Hindlimb muscle (tissue), 1 donor: ENCODE results near the gene ARFIP2. TPM values are rescaled to one million over a fixed set of nuclear protein-coding genes. Genes with fewer than 3 reads are reported as not detected.
"Not testable (repeated sequence)": the region's sequence is repeated elsewhere in the genome, so short reads cannot be mapped to it uniquely, and the experiment has no call there.

Experiments
- DNase-seq: peaks from one replicate; pipeline ENCODE4 v3.0.0-alpha.2; 2013
- polyA plus RNA-seq: library from polyadenylated mRNA; unstranded; fragments of 120-200 nt; gene quantifications from one replicate; pipeline ENCODE4 v1.2.1, GENCODE V29; 2013; ENCODE audit not compliant: insufficient read length

Gene ARFIP2
- polyA plus RNA-seq = 32.2 TPM

- peak; percentile 99 for DNase-seq
Observed at GRCh38 chr11:6481012-6481923, at the start of gene ARFIP2, which contains the start of gene TIMM10B. Gene ARFIP2, minus strand, starts transcription at chr11:6481331. Its CDS starts 910 bp downstream, at chr11:6480421. Gene TIMM10B, plus strand, starts transcription at chr11:6481501. Its CDS starts 16 bp downstream, at chr11:6481517.

DNA sequence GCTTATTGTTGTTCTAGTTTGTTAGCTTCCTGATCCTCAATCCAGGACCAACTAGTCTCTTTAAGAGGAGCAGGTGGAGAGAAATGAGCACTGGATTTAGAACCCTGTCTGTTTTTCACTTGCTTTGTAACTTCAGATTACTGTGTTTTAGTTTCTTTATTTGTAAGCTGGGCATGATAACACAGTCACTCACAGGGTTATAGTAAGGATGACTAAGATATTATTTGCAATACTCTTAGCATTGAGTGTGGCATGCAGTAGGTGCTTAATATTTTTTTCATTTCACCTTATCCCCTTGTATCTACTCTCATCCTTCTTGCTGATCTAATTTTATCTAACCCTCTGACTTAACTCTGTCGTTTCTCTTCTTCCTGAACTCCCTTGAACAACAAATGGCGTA is 49.7 kb upstream of the ARFIP2 start:
- DNase-seq = no peak

- no peak for DNase-seq
Observed at GRCh38 chr11:6529266-6529665, 48.1 kb upstream of the ARFIP2 start.

- DNase-seq = no peak
Observed at GRCh38 chr11:6526411-6527135, 45.4 kb upstream of the ARFIP2 start.

DNA sequence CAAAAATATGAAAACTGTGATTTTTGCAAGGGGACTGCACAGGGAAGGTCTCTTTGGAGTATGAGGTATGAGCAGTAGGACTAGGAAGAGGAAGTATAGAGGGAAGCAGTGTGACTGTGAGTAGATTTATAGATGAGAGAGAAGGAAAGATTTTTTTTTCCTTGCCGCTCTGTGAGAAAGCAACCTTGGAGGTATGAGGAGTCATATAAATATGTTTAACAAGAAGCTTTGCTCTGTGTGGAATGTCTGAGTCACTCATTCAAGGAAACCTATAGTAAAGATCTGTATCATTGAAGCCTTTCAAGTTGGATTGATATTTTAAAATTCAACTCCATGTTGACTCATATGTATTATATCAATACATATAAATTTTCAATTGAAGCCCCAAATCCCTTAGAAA is 42.1 kb upstream of the ARFIP2 start:
- DNase-seq = no peak

DNA sequence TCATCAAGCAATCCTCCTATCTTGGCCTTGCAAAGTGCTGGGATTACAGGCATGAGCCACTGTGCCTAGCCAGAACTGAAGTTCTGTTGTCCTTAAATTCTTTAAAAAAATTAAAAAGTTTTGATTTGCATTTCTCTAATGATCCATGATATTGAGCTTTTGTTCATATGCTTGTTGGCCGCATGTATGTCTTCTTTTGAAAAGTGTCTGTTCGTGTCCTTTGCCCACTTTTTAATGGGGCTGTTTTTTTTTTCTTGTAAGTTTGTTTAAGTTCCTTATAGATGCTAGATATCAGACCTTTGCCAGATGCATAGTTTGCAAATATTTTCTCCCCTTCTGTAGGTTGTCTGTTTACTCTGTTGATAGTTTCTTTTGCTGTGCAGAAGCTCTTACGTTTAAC is 40.8 kb upstream of the ARFIP2 start:
- DNase-seq = not testable (repeated sequence)

DNA sequence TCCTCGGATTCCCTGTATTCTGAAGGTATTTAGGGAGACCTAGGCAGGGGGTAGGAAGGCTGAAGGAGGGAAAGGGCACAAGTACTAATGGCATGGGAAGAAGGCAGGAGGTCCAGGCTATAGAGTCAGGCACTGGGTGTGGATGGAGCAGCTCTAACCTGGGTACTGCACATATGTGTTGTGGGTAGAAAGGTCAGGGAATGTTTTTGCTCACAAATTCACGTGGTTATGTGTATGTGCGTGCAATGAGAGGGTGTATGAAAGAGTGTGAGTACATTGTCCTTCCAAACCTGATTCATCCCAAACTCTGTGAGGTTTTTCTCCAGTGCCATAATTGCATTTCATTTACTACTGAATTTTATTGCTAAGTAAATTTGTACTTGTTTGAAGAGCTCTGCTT is 39.1 kb upstream of the ARFIP2 start:
- no peak for DNase-seq

DNA sequence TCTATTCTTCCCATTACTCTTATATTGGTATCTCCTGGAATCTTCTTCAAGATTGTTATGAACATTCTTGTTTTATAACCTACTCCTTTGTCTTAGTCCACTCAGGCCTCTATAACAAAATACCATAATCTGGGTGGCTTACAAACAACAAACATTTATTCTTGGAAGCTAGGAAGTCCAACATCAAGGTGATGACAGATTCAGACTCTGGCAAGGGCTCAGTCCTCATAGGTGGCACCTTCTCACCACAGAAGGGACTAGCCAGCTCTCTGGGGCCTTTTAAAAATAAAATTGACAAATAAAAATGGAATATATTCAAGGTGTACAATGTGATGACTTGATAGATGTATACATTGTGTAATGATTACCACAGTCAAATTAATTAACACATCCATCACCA is 35.7 kb upstream of the ARFIP2 start:
- DNase-seq = no peak

- DNase-seq = no peak
Observed at GRCh38 chr11:6505577-6506240, 24.6 kb upstream of the ARFIP2 start.

- DNase-seq = no peak
Observed at GRCh38 chr11:6504166-6504565, 23.0 kb upstream of the ARFIP2 start.

DNA sequence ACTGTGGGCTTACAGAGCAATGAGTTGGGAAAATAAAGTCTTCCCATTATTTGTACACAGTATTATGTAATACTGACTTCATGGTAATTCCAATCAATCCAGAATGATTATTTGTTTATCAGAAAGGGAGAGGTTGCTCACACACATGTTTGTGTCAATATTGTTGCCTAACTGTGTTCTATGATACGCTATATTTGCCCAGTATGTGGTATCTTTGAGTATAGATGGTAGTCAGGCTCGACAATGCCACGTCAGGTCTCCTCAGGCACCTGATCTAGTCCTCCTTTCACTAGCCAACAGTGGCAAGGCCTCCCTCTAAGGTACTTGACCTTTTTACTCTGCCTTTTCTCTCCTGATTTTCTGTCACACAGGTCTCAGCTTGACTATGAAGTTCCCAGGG is 21.3 kb upstream of the ARFIP2 start:
- no peak for DNase-seq

DNA sequence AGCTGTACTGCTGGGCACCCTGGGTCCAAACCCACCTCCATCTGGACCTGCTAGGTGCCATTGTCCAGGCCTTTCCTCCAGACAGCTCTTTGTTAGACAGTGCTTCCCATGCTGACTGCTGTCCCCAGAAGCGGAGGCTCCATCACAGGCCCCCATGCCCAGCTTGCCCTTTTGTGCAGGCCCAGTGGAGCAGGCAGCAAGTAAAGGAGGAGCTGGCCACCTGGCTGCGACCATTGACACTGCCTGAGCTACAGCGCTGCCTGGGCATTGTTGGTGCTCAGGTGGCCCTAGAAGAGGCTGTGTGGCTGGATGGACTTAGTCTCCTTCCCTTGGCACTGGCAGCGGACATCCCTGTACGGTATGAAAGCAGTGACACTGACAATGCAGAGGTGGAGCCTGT is 17.4 kb upstream of the ARFIP2 start:
- DNase-seq = no peak

DNA sequence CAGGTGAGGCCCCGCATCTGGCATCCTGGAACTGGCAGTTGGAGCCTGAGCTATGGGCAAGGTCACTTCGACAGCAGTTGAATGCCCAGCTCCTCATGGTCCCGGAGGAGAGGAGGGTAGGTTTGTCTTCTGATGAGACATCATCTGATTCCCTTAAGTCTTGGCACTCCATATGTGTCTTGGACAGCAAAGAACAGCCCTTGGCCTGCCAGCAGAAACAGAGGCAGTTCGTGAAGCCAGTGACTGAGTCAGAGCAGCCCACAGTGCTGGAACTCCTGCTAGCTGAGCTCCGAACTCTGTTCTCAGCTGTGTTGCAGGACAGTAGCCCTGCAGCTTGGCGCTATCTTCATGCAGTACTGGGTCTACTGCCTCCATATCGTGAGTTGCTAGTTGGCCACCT is 17.0 kb upstream of the ARFIP2 start:
- DNase-seq = no peak

- DNase-seq = no peak
Observed at GRCh38 chr11:6497069-6497839, 16.1 kb upstream of the ARFIP2 start, which contains the start of gene DNHD1. Gene DNHD1, plus strand, starts transcription at chr11:6497280. Its CDS starts 936 bp downstream, at chr11:6498216.

DNA sequence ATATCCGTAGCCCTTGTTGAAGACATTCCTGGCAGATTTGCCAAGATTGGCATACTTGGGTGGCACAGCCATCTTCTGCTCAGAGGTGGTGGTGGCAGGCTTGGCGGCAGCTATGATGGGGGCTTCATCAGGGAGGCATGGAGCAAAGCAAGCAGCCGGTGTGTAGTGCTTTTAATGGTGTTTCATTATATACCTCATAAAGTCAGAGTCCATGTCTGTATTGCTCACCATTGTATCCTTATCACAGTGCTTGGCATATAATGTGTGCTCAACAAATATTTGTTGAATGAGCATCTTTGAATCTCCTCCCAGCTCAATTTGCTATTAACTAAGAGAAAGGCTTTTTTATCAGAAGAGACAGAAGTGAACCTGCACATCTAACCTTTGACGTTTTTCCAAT is 8.2 kb upstream of the ARFIP2 start:
- no peak for DNase-seq

DNA sequence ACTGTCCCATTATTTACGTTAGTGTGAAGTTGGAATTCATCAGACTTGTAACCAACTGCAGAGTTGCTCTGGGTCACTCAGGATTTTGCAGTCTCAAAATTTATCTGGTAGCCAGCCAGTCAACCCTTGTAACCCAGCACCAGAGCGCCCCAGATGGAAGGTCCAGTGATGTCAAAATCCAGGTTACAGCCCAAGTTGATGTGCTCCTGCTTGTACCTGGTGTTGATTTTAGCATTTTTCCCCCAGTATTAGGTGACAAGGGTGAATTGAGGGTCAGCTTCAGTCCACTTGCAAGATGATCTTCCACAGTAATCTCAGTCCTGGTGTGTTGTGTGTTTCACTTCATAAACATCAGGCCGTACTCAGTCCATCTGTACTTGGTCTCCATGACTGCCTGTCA is 7.7 kb upstream of the ARFIP2 start:
- DNase-seq = no peak

- no peak for DNase-seq
Observed at GRCh38 chr11:6488342-6488741, 7.2 kb upstream of the ARFIP2 start.

- no peak for DNase-seq
Observed at GRCh38 chr11:6486938-6487337, 5.8 kb upstream of the ARFIP2 start.

GRCh38 chr11:6486256-6486655 is 5.1 kb upstream of the ARFIP2 start:
- no peak for DNase-seq

GRCh38 chr11:6485661-6486060 is 4.5 kb upstream of the ARFIP2 start:
- no peak for DNase-seq

- no peak for DNase-seq
Observed at GRCh38 chr11:6483015-6483414, 1.9 kb upstream of the ARFIP2 start.

DNA sequence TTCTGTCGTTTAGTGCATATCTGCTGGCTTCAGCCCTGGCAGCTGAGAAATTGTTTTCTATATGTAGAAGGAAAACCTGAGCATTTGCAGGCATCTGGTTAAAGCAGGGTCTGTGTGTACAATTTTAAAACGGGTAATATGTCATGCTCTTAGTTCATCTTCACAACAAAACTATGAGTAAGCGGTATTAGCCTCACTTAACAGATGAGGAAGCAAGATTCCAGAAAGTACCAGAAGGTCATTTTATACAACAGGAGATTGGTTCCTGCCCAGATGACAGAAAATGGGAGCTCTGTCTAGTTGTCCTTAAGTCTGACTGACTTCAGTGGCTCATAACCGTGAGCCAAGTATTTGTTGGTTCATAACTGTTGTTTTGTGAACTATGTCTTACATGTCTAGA is 1.3 kb upstream of the ARFIP2 start:
- no peak for DNase-seq
